Transverse colon (tissue), 4 donors: ENCODE results near the gene DDX47. TPM values are rescaled to one million over a fixed set of nuclear protein-coding genes. Genes with fewer than 3 reads are reported as not detected.

Experiments used
- DNase-seq: peaks from one replicate; pipeline ENCODE4 v3.0.0-alpha.2; 2019
- H3K27ac ChIP-seq, 4 donors: fragments of 200-600 bp; sonication (generic); 2 replicates each; pipeline ENCODE4 v1.5.1; 2016 to 2018; ENCODE audit warnings: inconsistent platforms in 4 of 4
- H3K27me3 ChIP-seq: fragments of 200-600 bp; sonication (generic); 2 replicates; pipeline ENCODE4 v1.5.1; 2017; ENCODE audit warnings: inconsistent platforms
- H3K36me3 ChIP-seq, 4 donors: fragments of 200-600 bp; sonication (generic); 2 replicates each; pipeline ENCODE4 v1.5.1; 2017 to 2019; ENCODE audit warnings: inconsistent platforms in 4 of 4
- H3K4me1 ChIP-seq, 4 donors: fragments of 200-600 bp; sonication (generic); 2 replicates each; pipeline ENCODE4 v1.5.1; 2017 to 2020; ENCODE audit warnings: inconsistent platforms in 4 of 4
- H3K4me3 ChIP-seq, 4 donors: fragments of 200-600 bp; sonication (generic); 1 replicate in 1 of 4; 2 replicates in 3 of 4; pipeline versions ENCODE4 v1.5.1 to v1.6.1; 2017 to 2019; ENCODE audit warnings: inconsistent platforms in 4 of 4
- H3K9me3 ChIP-seq, 2 donors: fragments of 200-600 bp; sonication (generic); 2 replicates each; pipeline ENCODE4 v1.5.1; 2017 to 2019; ENCODE audit warnings: inconsistent platforms in 2 of 2
- CTCF ChIP-seq, 5 experiments: fragments of 200-600 bp in 3 of 5; fragments of 450-650 bp in 2 of 5; sonication (generic) in 3 of 5; IDR thresholded peaks; 1 replicate in 2 of 5; 2 replicates in 3 of 5; pipeline ENCODE4 v1.5.1; 2016 to 2017; ENCODE audit warnings: antibody characterized with exemption in 5 of 5, inconsistent platforms in 3 of 5, mild to moderate bottlenecking in 2 of 5, moderate library complexity in 1 of 5
- EP300 ChIP-seq: sonication (generic); formaldehyde crosslinking; IDR thresholded peaks from one replicate; pipeline ENCODE4 v1.6.1; 2017; ENCODE audit warnings: antibody characterized with exemption, low read depth
- POLR2AphosphoS5 ChIP-seq, 3 donors: sonication (generic); formaldehyde crosslinking; IDR thresholded peaks; one replicate each; pipeline ENCODE4 v1.6.1; 2016; ENCODE audit warnings: antibody characterized with exemption in 3 of 3
- WGBS, 2 donors: methylation state at CpG; one replicate each; pipeline ENCODE4 v1.1.5; 2018; ENCODE audit warnings: low coverage in 1 of 2; 5-methylcytosine and 5-hydroxymethylcytosine counted together
- in situ Hi-C, 4 donors: fragments of 200-750 bp; cut with MboI; loops; one replicate each; pipeline versions ENCODE4 v1.15.0 to v1.15.1; 2017; ENCODE audit warnings: low sequenced_read_pairs in 3 of 4, low pct_ligation_motif_present in 1 of 4, low pct_unique_long_range_greater_than_20kb in 1 of 4
- intact Hi-C: fragments of 100-400 bp; cut with DNase I; formaldehyde crosslinking; loops from one replicate; pipeline ENCODE4 v1.15.1; 2023; ENCODE audit warnings: low total_unique reads
- small RNA-seq, 4 donors: library from RNA; depleted of rRNA; stranded (forward); fragments of <200 nt; gene quantifications; one replicate each; pipeline ENCODE3, GENCODE V24; 2016
- total RNA-seq, 4 donors: library from RNA; depleted of rRNA; stranded (reverse); fragments of >200 nt; gene quantifications; one replicate each; pipeline ENCODE4 v1.1.0, GENCODE V29; 2016

The DDX47 gene
- total RNA-seq, 4 donors from 2014 or later: 22.1 to 47.8 (median 31.8) TPM

- no peaks in the 10 kb centered on the region for H3K27me3 ChIP-seq
- peak; percentile 47 for DNase-seq
- H3K27ac ChIP-seq: peak overlapping the region; percentile 71 to 82 (median 77)
- H3K4me1 ChIP-seq: peaks cover 0 to 77% (median 32%) of the 10 kb centered on the region in 4 donors
- no peaks in the 10 kb centered on the region for H3K9me3 ChIP-seq
- in situ Hi-C loops: no loop called here
- 50 to 67% methylated on average over 1 to 9 of the region's 9 CpGs for WGBS, 2 donors
- intact Hi-C loops: no loop called here
- no peak overlapping the region for H3K4me3 ChIP-seq
- H3K36me3 ChIP-seq: no peaks in the 10 kb centered on the region
- no peak for TF ChIP-seq POLR2AphosphoS5 (IDR thresholded peaks at IDR 0.05)
- TF ChIP-seq EP300: no peak
- no peak for TF ChIP-seq CTCF (IDR thresholded peaks at IDR 0.05)
Measured at GRCh38 chr12:12877781-12878455, 64.8 kb downstream of the DDX47 start.

Small RNAs within 50 kb of the gene (small RNA-seq; reads per million reads assigned to genes)
- gene AC007215.1 (0 reads per million in 4 donors), gene MIR613 (0 reads per million in 4 donors)

Other genes starting within 250 kb of the DDX47 start
- 10 to 100 TPM; 11.2 to 42.7 (median 26.4) TPM for gene CREBL2, start 201.5 kb upstream of the DDX47 start, total RNA-seq
- not detected for gene GPR19, start 117.2 kb upstream of the DDX47 start, total RNA-seq
- gene CDKN1B, start 96.0 kb upstream of the DDX47 start, total RNA-seq: 10 to 100 TPM; 14.1 to 58.3 (median 54.1) TPM
- gene APOLD1, start 27.7 kb upstream of the DDX47 start, total RNA-seq: 10 to 100 TPM in 2 of 4 donors, 1 to 10 TPM in 2; 3.0 to 11.3 (median 7.7) TPM
- gene GPRC5A, start 78.2 kb downstream of the DDX47 start, total RNA-seq: 100 to 1,000 TPM in 3 of 4 donors, 1 to 10 TPM in 1; 7.0 to 166 (median 116) TPM
- gene GPRC5D, start 138.8 kb downstream of the DDX47 start, total RNA-seq: under 1 TPM in 1 of 4 donors, not detected in 3; 0.48 TPM
- gene HEBP1, start 186.9 kb downstream of the DDX47 start, total RNA-seq: 10 to 100 TPM; 10.3 to 74.4 (median 37.4) TPM
- 1 to 10 TPM in 3 of 4 donors, under 1 TPM in 1; 0.60 to 2.6 (median 1.8) TPM for gene FAM234B, start 231.0 kb downstream of the DDX47 start, total RNA-seq